Activated CD4-positive, alpha-beta T cell treated with anti-CD3 and anti-CD28 coated beads for 36 hours (primary cell): ENCODE data around the gene JAZF1. TPM values are rescaled to one million over a fixed set of nuclear protein-coding genes. Genes with fewer than 3 reads are reported as not detected.

Experiments used
- ATAC-seq: fragments of 200-7000 bp; cut with Tn5 transposase; one replicate; pipeline ENCODE4 v1.10.0; 2021; ENCODE audit warnings: mild to moderate bottlenecking, moderate library complexity
- CTCF ChIA-PET: fragments of 350-600 bp; sonication (Branson Sonifier 250); formaldehyde crosslinking; loops from one replicate; lab custom pipeline; 2021; ENCODE audit warnings: antibody characterized with exemption; lab: Charles Lee
- POLR2A ChIA-PET: fragments of 350-600 bp; sonication (Branson Sonifier 250); formaldehyde crosslinking; loops from one replicate; lab custom pipeline; 2021; ENCODE audit warnings: antibody characterized with exemption, inconsistent platforms; lab: Charles Lee
- DNase-seq: peaks from one replicate; pipeline ENCODE4 v3.0.0-alpha.2; 2020
- H3K27ac Mint-ChIP-seq: one replicate; pipeline ENCODE4 v1.8.0; 2021; ENCODE audit warnings: mixed read lengths
- H3K27me3 Mint-ChIP-seq: one replicate; pipeline ENCODE4 v1.8.0; 2021; ENCODE audit warnings: mixed read lengths
- H3K36me3 Mint-ChIP-seq: one replicate; pipeline ENCODE4 v1.8.0; 2021; ENCODE audit warnings: low read depth, mixed read lengths
- H3K4me1 Mint-ChIP-seq: one replicate; pipeline ENCODE4 v1.8.0; 2021; ENCODE audit warnings: mixed read lengths
- H3K4me3 Mint-ChIP-seq: one replicate; pipeline ENCODE4 v1.8.0; 2021; ENCODE audit warnings: mild to moderate bottlenecking, moderate library complexity, mixed read lengths
- H3K9me3 Mint-ChIP-seq: one replicate; pipeline ENCODE4 v1.8.0; 2021; ENCODE audit warnings: low read depth, mixed read lengths
- intact Hi-C, 2 experiments: fragments of 100-400 bp; cut with DNase I in 1 of 2; cut with micrococcal nuclease in 1 of 2; formaldehyde crosslinking; loops; one replicate each; pipeline versions ENCODE4 v1.14.2 to v1.15.1; 2022 to 2024; cut with DNase I, micrococcal nuclease
- total RNA-seq, 2 experiments: library from RNA; stranded (reverse); gene quantifications; one replicate each; pipeline ENCODE4 v1.2.3, GENCODE V29; 2021

Gene JAZF1
- total RNA-seq, 2 experiments from 2014 or later = 5.2 to 6.9 TPM

- intact Hi-C loops = loop anchor here in 1 of 2 experiments (10.0 kb wide), 1 partner anchor 63 kb away; no protein-coding TSS in a partner anchor
These were observed 188.5 kb downstream of the JAZF1 start for GRCh38 chr7:27992097-27992496.

GRCh38 chr7:27991006-27991528 is 189.5 kb downstream of the JAZF1 start:
- Mint-ChIP-seq H3K36me3 (peaks cover 19% of the 10 kb centered on the region), H3K9me3 (peaks cover 3% of the 10 kb centered on the region), H3K27ac (no peak overlapping the region), H3K27me3 (no peaks in the 10 kb centered on the region), H3K4me1 (peaks cover 10% of the 10 kb centered on the region), H3K4me3 (no peak overlapping the region)
- DNase-seq (no peak), ATAC-seq (no peak)
- POLR2A ChIA-PET = no interaction called here
- intact Hi-C loops = loop anchor here in 1 of 2 experiments (10.0 kb wide), 1 partner anchor 64 kb away; no protein-coding TSS in a partner anchor
- CTCF ChIA-PET = interaction anchor here (0.8 kb wide), 1 partner anchor 16 kb away, joined by 4 read pairs; no protein-coding TSS in a partner anchor

More at GRCh38 chr7:27992097-27992496, 188.5 kb downstream of the JAZF1 start:
- peaks cover 3% of the 10 kb centered on the region for H3K9me3 Mint-ChIP-seq
- peaks cover 19% of the 10 kb centered on the region for H3K36me3 Mint-ChIP-seq
- no peak overlapping the region for H3K4me3 Mint-ChIP-seq
- DNase-seq (no peak), ATAC-seq (no peak)
- H3K27me3 Mint-ChIP-seq = no peaks in the 10 kb centered on the region
- POLR2A ChIA-PET = interaction anchor here (0.6 kb wide), 1 partner anchor 179 kb away, joined by 3 read pairs; no protein-coding TSS in a partner anchor
- peaks cover 10% of the 10 kb centered on the region for H3K4me1 Mint-ChIP-seq
- H3K27ac Mint-ChIP-seq = no peak overlapping the region
- CTCF ChIA-PET = no interaction called here

- Mint-ChIP-seq H3K9me3 (peaks cover 7% of the 10 kb centered on the region), H3K36me3 (peaks cover 15% of the 10 kb centered on the region), H3K27me3 (no peaks in the 10 kb centered on the region), H3K4me1 (peaks cover 28% of the 10 kb centered on the region), H3K27ac (no peak overlapping the region), H3K4me3 (no peak overlapping the region)
- ATAC-seq (no peak), DNase-seq (no peak)
- ChIA-PET POLR2A (no interaction called here), CTCF (no interaction called here)
- intact Hi-C loops = no loop called here
These were observed 204.1 kb downstream of the JAZF1 start for GRCh38 chr7:27976531-27976930.

- no peak overlapping the region for H3K27ac Mint-ChIP-seq
- DNase-seq (no peak), ATAC-seq (no peak)
- ChIA-PET POLR2A (no interaction called here), CTCF (interaction anchor here (1.0 to 1.1 kb wide), 2 partner anchors 9 to 397 kb away, joined by 3 read pairs; no protein-coding TSS in a partner anchor)
- intact Hi-C loops = no loop called here
- peaks cover 7% of the 10 kb centered on the region for H3K9me3 Mint-ChIP-seq
- H3K36me3 Mint-ChIP-seq = peaks cover 9% of the 10 kb centered on the region
- no peaks in the 10 kb centered on the region for H3K27me3 Mint-ChIP-seq
- H3K4me3 Mint-ChIP-seq = no peak overlapping the region
- peaks cover 30% of the 10 kb centered on the region for H3K4me1 Mint-ChIP-seq
These were observed 207.0 kb downstream of the JAZF1 start for GRCh38 chr7:27973625-27974024.

- no peaks in the 10 kb centered on the region for H3K27me3 Mint-ChIP-seq
- POLR2A ChIA-PET = no interaction called here
- intact Hi-C loops = no loop called here
- peak overlapping the region; percentile 25 for H3K4me3 Mint-ChIP-seq
- peaks cover 30% of the 10 kb centered on the region for H3K4me1 Mint-ChIP-seq
- H3K27ac Mint-ChIP-seq = peak overlapping the region; percentile 74
- CTCF ChIA-PET = interaction anchor here (0.7 to 1.0 kb wide), 2 partner anchors 121 to 396 kb away, joined by 3 to 4 read pairs; no protein-coding TSS in a partner anchor
- H3K9me3 Mint-ChIP-seq = peaks cover 2% of the 10 kb centered on the region
- ATAC-seq = peak; percentile 88
- peak; percentile 24 for DNase-seq
- H3K36me3 Mint-ChIP-seq = peaks cover 1% of the 10 kb centered on the region
These were observed 208.3 kb downstream of the JAZF1 start for GRCh38 chr7:27972276-27972675.

- DNase-seq (no peak), ATAC-seq (no peak)
- peaks cover 30% of the 10 kb centered on the region for H3K4me1 Mint-ChIP-seq
- POLR2A ChIA-PET = no interaction called here
- intact Hi-C loops = no loop called here
- H3K4me3 Mint-ChIP-seq = no peak overlapping the region
- no peaks in the 10 kb centered on the region for H3K27me3 Mint-ChIP-seq
- H3K27ac Mint-ChIP-seq = no peak overlapping the region
- CTCF ChIA-PET = interaction anchor here (0.6 to 0.8 kb wide), 4 partner anchors 24 to 1476 kb away, joined by 3 to 4 read pairs (median 3); no protein-coding TSS in a partner anchor
- H3K36me3 Mint-ChIP-seq = no peaks in the 10 kb centered on the region
- no peaks in the 10 kb centered on the region for H3K9me3 Mint-ChIP-seq
These were observed 209.3 kb downstream of the JAZF1 start for GRCh38 chr7:27971171-27971812.

- intact Hi-C loops = no loop called here
- CTCF ChIA-PET = interaction anchor here (1.2 kb wide), 1 partner anchor 28 kb away, joined by 4 read pairs; no protein-coding TSS in a partner anchor
These were observed 210.2 kb downstream of the JAZF1 start for GRCh38 chr7:27970350-27970749.

GRCh38 chr7:27969346-27969745 is 211.2 kb downstream of the JAZF1 start:
- intact Hi-C loops = no loop called here

More at GRCh38 chr7:27970350-27970749, 210.2 kb downstream of the JAZF1 start:
- H3K27me3 Mint-ChIP-seq = no peaks in the 10 kb centered on the region
- H3K36me3 Mint-ChIP-seq = no peaks in the 10 kb centered on the region
- no peaks in the 10 kb centered on the region for H3K9me3 Mint-ChIP-seq
- no peak overlapping the region for H3K27ac Mint-ChIP-seq
- peak; percentile 25 for ATAC-seq
- no peak for DNase-seq
- POLR2A ChIA-PET = no interaction called here
- peaks cover 30% of the 10 kb centered on the region for H3K4me1 Mint-ChIP-seq
- H3K4me3 Mint-ChIP-seq = no peak overlapping the region

GRCh38 chr7:27967639-27968038 is 213.0 kb downstream of the JAZF1 start:
- H3K4me1 Mint-ChIP-seq = peaks cover 19% of the 10 kb centered on the region
- CTCF ChIA-PET = no interaction called here
- no peaks in the 10 kb centered on the region for H3K27me3 Mint-ChIP-seq
- intact Hi-C loops = no loop called here
- POLR2A ChIA-PET = no interaction called here
- ATAC-seq (no peak), DNase-seq (no peak)
- no peaks in the 10 kb centered on the region for H3K36me3 Mint-ChIP-seq
- no peak overlapping the region for H3K27ac Mint-ChIP-seq
- no peak overlapping the region for H3K4me3 Mint-ChIP-seq
- no peaks in the 10 kb centered on the region for H3K9me3 Mint-ChIP-seq

More at GRCh38 chr7:27969346-27969745, 211.2 kb downstream of the JAZF1 start:
- ATAC-seq = no peak
- Mint-ChIP-seq H3K36me3 (no peaks in the 10 kb centered on the region), H3K27ac (no peak overlapping the region), H3K27me3 (no peaks in the 10 kb centered on the region), H3K4me3 (no peak overlapping the region), H3K9me3 (no peaks in the 10 kb centered on the region), H3K4me1 (peaks cover 27% of the 10 kb centered on the region)
- ChIA-PET CTCF (interaction anchor here (1.2 kb wide), 1 partner anchor 27 kb away, joined by 4 read pairs; no protein-coding TSS in a partner anchor), POLR2A (no interaction called here)
- DNase-seq = no peak

- Mint-ChIP-seq H3K4me3 (no peak overlapping the region), H3K27ac (no peak overlapping the region), H3K9me3 (no peaks in the 10 kb centered on the region), H3K27me3 (no peaks in the 10 kb centered on the region), H3K4me1 (peaks cover 9% of the 10 kb centered on the region), H3K36me3 (no peaks in the 10 kb centered on the region)
- ChIA-PET POLR2A (no interaction called here), CTCF (no interaction called here)
- ATAC-seq = no peak
- intact Hi-C loops = no loop called here
- DNase-seq = no peak
These were observed 214.3 kb downstream of the JAZF1 start for GRCh38 chr7:27966219-27966780.

GRCh38 chr7:27965650-27966049 is 214.9 kb downstream of the JAZF1 start:
- no peak for DNase-seq
- no peak for ATAC-seq
- H3K9me3 Mint-ChIP-seq = no peaks in the 10 kb centered on the region
- intact Hi-C loops = no loop called here
- H3K27ac Mint-ChIP-seq = no peak overlapping the region
- H3K4me3 Mint-ChIP-seq = no peak overlapping the region
- H3K27me3 Mint-ChIP-seq = no peaks in the 10 kb centered on the region
- no peaks in the 10 kb centered on the region for H3K36me3 Mint-ChIP-seq
- H3K4me1 Mint-ChIP-seq = peaks cover 5% of the 10 kb centered on the region
- ChIA-PET POLR2A (no interaction called here), CTCF (no interaction called here)
